Epithelial cell of esophagus (primary cell): ENCODE data around the gene IRAK2.
"Not testable (repeated sequence)": the region's sequence is repeated elsewhere in the genome, so short reads cannot be mapped to it uniquely, and the experiment has no call there.

Experiments
- DNase-seq: peaks from one replicate; pipeline ENCODE4 v3.0.0; 2010; ENCODE audit warnings: low read depth
- H3K4me3 ChIP-seq: 2 replicates; pipeline ENCODE4 v1.5.1; 2011; ENCODE audit warnings: mild to moderate bottlenecking, low read length, control low read depth
- TF ChIP-seq, protein P1 (sequence below): IDR thresholded peaks from 2 replicates; pipeline ENCODE4 v1.5.1; 2011; ENCODE audit warnings: low read depth, mild to moderate bottlenecking, low read length, control low read depth, inconsistent platforms; ENCODE audit not compliant: insufficient read depth; ENCODE audit errors: missing control alignments

Gene IRAK2

DNA sequence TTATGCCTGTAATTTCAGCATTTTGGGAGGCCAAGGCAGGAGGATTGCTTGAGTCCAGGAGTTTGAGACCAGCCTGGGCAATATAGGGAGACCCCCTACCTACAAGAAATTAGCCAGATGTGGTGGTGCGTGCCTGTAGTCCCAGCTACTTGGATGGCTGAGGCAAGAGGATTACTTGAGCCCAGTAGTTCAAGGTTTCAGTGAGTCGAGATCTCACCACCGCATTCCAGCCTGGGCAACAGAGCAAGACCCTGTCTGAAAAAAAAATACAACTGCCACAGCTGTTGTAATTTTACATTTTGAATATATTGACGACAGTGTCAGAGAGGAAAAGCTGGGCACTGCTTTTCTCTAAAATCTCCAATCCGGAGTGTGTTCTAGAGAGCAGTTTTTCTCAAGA lies 104.7 kb downstream of the IRAK2 start:
- H3K4me3 ChIP-seq = no peak overlapping the region
- no peak for DNase-seq
- TF ChIP-seq, protein P1, sequence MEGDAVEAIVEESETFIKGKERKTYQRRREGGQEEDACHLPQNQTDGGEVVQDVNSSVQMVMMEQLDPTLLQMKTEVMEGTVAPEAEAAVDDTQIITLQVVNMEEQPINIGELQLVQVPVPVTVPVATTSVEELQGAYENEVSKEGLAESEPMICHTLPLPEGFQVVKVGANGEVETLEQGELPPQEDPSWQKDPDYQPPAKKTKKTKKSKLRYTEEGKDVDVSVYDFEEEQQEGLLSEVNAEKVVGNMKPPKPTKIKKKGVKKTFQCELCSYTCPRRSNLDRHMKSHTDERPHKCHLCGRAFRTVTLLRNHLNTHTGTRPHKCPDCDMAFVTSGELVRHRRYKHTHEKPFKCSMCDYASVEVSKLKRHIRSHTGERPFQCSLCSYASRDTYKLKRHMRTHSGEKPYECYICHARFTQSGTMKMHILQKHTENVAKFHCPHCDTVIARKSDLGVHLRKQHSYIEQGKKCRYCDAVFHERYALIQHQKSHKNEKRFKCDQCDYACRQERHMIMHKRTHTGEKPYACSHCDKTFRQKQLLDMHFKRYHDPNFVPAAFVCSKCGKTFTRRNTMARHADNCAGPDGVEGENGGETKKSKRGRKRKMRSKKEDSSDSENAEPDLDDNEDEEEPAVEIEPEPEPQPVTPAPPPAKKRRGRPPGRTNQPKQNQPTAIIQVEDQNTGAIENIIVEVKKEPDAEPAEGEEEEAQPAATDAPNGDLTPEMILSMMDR = no peak

DNA sequence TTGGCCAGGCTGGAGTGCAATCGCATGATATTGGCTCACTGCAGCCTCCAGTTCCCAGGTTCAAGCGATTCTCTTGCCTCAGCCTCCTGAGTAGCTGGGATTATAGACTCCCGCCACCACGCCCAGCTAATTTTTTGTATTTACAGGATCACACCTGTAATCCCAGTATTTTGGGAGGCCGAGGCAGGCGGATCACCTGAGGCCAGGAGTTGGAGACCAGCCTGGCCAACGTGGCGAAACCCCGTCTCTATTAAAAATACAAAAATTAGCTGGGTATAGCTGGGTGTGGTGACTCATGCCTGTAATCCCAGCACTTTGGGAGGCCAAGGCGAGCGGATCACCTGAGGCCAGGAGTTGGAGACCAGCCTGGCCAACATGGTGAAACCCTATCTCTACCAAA lies 107.8 kb downstream of the IRAK2 start:
- not testable (repeated sequence) for DNase-seq, H3K4me3 ChIP-seq

DNA sequence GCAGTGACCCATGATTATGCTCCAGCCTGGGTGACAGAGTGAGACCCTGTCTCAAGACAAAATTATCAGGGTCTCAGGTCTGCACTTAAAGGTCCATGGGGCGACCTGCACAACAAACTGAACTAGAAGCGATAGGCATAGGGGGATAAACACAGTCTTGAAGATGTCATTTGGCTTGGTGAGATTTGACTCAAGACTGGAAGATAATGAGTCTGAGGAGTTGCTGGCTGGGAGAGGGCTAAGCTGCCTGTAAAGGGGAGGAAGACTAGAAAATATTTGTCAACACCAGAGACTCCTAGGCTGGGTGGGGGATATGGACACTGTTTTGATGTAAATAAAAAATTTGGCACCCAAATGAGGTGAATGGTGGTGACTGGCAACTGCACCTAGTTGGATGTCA lies 108.3 kb downstream of the IRAK2 start:
- TF ChIP-seq, protein P1 = no peak
- no peak overlapping the region for H3K4me3 ChIP-seq
- DNase-seq = no peak

DNA sequence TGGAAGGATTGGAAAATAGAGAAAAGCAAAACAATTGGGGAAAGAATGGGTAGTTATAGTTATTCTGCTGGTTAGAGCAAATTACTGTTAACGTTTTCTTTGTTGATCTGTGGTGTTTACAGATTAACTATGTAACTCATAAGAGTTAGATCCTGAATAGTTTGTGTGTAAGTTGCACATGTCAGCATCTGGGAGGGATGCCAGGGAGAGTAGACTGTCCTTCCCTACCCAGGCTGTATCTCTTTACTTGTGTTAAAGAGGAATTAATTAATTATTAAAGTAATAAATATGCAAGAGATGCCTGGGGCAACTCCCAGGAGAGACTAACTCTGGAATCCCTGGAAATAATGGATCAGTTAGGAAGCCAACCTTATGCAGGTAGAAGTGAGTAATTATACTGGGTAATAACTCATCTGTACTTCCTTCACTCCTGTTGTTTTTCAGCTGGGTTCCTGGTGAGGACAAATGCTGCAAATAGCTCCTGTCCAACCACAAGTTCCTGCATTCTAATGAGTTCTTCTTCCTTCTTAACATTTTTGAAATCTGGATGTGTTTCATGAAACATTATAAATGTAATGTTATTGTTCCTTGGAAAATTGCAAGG lies 109.1 kb downstream of the IRAK2 start:
- no peak overlapping the region for H3K4me3 ChIP-seq
- DNase-seq = peak; percentile 35
- TF ChIP-seq, protein P1 = no peak

DNA sequence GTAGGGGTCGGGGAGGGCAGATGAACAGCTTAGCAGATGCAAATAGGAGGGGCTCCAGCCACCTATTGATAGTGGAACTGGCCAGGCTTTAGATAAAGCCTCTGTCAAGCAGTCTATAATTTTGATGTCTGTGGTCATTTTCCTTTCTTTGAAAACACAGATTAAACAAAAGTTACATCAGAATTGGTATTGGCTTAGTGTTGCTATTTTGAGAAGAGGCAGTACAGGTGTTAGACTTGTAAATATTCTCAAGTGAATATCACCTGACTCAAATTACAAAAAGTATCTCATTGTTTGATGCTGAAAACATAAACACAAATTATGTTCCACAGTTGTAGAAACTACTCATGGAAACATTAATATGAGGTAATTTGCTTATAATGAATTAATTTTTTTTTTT lies 109.9 kb downstream of the IRAK2 start:
- TF ChIP-seq, protein P1 = no peak
- DNase-seq = no peak
- H3K4me3 ChIP-seq = no peak overlapping the region

DNA sequence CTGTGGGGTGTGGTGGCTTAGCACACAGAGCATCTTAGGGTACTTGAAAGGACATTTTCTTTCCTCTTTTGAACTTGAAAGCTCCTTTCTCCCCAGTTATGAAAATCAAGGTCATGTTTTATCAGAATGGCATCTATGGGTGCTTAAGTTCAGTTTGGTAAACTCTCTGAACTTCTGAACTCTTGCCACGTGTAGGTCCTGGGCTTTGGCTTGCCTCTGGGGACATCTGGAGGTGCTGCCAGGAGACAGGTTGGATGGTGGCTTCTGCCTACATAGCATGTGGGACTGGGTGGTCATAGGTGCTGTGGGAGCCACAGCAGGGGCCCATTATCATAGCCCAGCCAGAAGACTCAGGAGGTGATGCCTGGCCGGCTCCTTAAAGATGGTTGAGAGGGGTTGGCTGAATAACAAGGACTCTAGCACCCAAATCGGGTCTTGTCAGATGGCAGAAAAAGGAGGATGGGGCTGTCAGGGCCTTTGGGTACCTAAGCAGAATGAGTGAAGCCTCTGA lies 112.5 kb downstream of the IRAK2 start:
- TF ChIP-seq, protein P1 = no peak
- no peak overlapping the region for H3K4me3 ChIP-seq
- DNase-seq = no peak

DNA sequence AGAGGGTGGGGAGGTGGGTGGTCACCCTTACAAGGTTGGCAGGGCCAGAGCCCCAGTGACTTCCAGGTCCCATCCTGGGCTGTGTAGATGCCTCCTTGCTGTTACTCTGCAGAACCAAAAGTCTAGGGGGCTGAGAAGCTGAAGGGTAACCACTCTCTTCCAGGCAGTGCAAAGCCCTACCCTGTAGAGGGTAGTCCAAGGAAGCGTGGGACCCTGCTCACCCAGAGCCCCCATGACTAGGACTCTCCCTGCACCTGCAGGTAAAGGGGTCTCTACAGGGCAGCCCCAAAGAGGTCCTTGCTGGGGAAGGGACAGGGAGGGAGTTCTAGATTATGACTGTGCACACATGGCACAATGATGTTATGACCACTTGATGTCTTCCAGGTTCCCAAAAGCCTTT lies 113.8 kb downstream of the IRAK2 start:
- no peak overlapping the region for H3K4me3 ChIP-seq
- TF ChIP-seq, protein P1 = no peak
- no peak for DNase-seq
